Mammary epithelial cell (primary cell): ENCODE measurements around the gene SETD9.

ENCODE experiments used
- CTCF ChIP-seq, 2 donors: IDR thresholded peaks in 1 of 2; conservative IDR thresholded peaks in 1 of 2; 2 replicates each; pipeline ENCODE4 v1.5.1; 2011 to 2012; ENCODE audit warnings: inconsistent platforms in 2 of 2, low read length in 2 of 2, mild to moderate bottlenecking in 2 of 2, control low read depth in 1 of 2, low read depth in 1 of 2; ENCODE audit not compliant: insufficient read depth in 1 of 2; ENCODE audit errors: extremely low read depth in 1 of 2
- EZH2 ChIP-seq: IDR thresholded peaks from 2 replicates; pipeline ENCODE4 v1.6.1; 2012; ENCODE audit warnings: low read length, inconsistent platforms, borderline replicate concordance

DNA sequence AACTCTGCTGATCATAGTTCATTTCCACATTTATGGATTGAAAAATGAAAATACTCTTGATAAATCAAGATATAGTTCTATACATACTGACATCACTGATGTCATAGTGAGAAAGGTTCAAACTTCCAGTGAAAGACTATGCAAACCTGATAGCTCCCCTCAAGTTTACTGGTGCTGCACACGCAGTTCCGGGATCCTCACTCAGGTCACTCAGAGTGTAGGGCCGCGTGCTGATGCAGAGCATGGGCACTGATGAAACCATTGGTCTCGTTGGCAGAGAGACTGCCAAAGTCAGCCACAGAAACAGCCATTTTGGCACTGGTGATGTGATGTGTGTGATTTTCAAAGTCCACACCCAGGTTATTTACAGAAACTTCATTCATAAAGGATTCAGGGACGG, 13.5 kb downstream of the SETD9 start:
- TF ChIP-seq CTCF (conservative IDR thresholded peaks at IDR 0.05 in 1 of 2, IDR thresholded peaks at IDR 0.05 in 1 of 2; ENCODE audit: extremely low read depth in 1 of 2, insufficient read depth in 1 of 2, low read depth in 1 of 2, low read length in 2 of 2): no peak
- TF ChIP-seq EZH2: no peak
